ENCODE results near the gene ANKHD1.

DNA sequence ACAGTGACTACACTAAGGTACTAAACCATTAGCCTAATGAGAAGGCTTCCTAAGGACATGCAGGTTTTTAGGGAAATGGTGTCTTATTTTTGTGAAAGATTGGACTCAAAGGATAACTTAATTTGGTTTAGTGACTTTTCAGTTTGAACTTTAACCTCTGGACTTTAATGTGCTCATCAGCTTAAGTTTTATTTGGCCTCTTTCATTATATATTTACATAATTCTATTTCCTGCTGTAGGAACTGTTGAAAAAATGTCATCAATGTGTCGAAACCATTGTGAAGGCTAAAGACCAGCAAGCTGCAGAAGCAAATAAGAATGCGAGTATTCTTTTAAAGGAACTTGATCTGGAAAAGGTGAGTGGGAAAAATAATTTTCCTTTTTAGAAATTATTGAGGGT, 111.5 kb downstream of the ANKHD1 start:
- TF ChIP-seq, protein P1, sequence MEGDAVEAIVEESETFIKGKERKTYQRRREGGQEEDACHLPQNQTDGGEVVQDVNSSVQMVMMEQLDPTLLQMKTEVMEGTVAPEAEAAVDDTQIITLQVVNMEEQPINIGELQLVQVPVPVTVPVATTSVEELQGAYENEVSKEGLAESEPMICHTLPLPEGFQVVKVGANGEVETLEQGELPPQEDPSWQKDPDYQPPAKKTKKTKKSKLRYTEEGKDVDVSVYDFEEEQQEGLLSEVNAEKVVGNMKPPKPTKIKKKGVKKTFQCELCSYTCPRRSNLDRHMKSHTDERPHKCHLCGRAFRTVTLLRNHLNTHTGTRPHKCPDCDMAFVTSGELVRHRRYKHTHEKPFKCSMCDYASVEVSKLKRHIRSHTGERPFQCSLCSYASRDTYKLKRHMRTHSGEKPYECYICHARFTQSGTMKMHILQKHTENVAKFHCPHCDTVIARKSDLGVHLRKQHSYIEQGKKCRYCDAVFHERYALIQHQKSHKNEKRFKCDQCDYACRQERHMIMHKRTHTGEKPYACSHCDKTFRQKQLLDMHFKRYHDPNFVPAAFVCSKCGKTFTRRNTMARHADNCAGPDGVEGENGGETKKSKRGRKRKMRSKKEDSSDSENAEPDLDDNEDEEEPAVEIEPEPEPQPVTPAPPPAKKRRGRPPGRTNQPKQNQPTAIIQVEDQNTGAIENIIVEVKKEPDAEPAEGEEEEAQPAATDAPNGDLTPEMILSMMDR (IDR thresholded peaks at IDR 0.05) = no peak
- no peak for TF ChIP-seq POLR2A (IDR thresholded peaks at IDR 0.05)
